ENCODE results near the gene TMEM131. TPM values are rescaled to one million over a fixed set of nuclear protein-coding genes. Genes with fewer than 3 reads are reported as not detected.

TMEM131 gene
- total RNA-seq, 1 experiment from 2014 or later, result 21.9 TPM

DNA sequence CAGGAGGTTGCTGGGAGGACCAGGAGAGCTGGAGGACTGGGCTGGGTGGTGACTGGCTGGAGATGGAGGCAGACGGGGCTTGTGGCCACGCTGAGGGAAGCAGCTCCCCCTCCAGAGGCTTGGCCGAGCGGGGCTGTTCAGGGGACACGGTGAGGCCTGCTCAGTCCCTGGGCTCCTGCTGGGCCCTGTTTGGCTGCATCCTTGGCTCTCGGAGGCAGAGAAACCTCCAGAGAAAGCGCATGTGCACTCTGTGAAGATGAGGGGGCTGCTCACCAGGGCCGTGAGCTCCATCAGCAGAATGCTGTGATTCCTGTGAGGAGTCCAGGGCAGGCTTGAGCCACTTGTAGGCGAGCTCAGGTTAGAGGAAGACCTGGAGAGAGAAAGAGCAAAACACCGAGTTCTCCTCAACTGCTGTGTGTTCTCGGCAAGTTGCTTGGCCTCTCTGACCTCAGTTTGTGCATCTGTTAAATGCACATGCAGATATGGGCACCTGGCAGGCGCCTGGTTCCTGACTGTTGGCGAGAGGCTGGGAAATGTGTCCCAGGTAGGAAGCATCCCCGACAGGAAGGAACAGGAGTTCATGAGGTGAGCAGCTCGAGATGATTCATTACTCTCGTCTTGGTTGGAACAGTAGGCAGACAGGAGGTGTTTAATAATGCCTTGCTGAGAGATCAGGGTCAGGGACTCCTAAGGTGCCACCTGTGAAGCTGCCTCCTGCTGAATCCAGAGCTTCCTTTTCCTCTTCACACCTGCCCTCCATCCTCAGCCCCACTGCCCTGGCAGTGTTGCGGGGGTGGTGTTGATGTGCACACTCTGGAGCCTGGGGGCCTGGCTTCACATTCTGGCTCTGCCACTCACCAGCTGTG, 281.4 kb downstream of the TMEM131 start (continued):
- TF ChIP-seq, protein P1, sequence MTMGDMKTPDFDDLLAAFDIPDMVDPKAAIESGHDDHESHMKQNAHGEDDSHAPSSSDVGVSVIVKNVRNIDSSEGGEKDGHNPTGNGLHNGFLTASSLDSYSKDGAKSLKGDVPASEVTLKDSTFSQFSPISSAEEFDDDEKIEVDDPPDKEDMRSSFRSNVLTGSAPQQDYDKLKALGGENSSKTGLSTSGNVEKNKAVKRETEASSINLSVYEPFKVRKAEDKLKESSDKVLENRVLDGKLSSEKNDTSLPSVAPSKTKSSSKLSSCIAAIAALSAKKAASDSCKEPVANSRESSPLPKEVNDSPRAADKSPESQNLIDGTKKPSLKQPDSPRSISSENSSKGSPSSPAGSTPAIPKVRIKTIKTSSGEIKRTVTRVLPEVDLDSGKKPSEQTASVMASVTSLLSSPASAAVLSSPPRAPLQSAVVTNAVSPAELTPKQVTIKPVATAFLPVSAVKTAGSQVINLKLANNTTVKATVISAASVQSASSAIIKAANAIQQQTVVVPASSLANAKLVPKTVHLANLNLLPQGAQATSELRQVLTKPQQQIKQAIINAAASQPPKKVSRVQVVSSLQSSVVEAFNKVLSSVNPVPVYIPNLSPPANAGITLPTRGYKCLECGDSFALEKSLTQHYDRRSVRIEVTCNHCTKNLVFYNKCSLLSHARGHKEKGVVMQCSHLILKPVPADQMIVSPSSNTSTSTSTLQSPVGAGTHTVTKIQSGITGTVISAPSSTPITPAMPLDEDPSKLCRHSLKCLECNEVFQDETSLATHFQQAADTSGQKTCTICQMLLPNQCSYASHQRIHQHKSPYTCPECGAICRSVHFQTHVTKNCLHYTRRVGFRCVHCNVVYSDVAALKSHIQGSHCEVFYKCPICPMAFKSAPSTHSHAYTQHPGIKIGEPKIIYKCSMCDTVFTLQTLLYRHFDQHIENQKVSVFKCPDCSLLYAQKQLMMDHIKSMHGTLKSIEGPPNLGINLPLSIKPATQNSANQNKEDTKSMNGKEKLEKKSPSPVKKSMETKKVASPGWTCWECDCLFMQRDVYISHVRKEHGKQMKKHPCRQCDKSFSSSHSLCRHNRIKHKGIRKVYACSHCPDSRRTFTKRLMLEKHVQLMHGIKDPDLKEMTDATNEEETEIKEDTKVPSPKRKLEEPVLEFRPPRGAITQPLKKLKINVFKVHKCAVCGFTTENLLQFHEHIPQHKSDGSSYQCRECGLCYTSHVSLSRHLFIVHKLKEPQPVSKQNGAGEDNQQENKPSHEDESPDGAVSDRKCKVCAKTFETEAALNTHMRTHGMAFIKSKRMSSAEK (CRISPR knock-in tag; IDR thresholded peaks at IDR 0.05; ENCODE audit: borderline replicate concordance), result no peak
- no peak for TF ChIP-seq RELA (CRISPR knock-in tag; IDR thresholded peaks at IDR 0.05; ENCODE audit: borderline replicate concordance)

GRCh38 chr2:97713296-97714083, 282.3 kb downstream of the TMEM131 start, which contains the start of gene ZAP70:
TSS of gene ZAP70 (plus strand) at chr2:97713576. CDS start at chr2:97724037, 10,461 bp downstream.
- POLR2A ChIA-PET, result interaction anchor here (1.3 kb wide), 1 partner anchor 13 kb away, joined by 4 read pairs; no protein-coding TSS in a partner anchor
- CTCF ChIA-PET, result interaction anchor here (0.7 to 9.2 kb wide), 5 partner anchors 14 to 123 kb away, joined by 3 to 124 read pairs (median 5); no protein-coding TSS in a partner anchor
- TF ChIP-seq SOX15 (CRISPR knock-in tag; IDR thresholded peaks at IDR 0.05), result no peak
- TF ChIP-seq NR1H2 (CRISPR knock-in tag; IDR thresholded peaks at IDR 0.05), result no peak
- no peak for TF ChIP-seq EMX1 (CRISPR knock-in tag; IDR thresholded peaks at IDR 0.05)
- TF ChIP-seq ATF3 (CRISPR knock-in tag; conservative IDR thresholded peaks at IDR 0.05), result no peak
- no peak for TF ChIP-seq MYBL2 (CRISPR knock-in tag; IDR thresholded peaks at IDR 0.05)
- TF ChIP-seq OVOL2 (CRISPR knock-in tag; IDR thresholded peaks at IDR 0.05; ENCODE audit: borderline replicate concordance), result no peak
- TF ChIP-seq NFATC4 (CRISPR knock-in tag; IDR thresholded peaks at IDR 0.05), result no peak
- no peak for TF ChIP-seq NR3C1 (CRISPR knock-in tag; conservative IDR thresholded peaks at IDR 0.05; ENCODE audit: low read depth)
- TF ChIP-seq TP53 (CRISPR knock-in tag; IDR thresholded peaks at IDR 0.05), result no peak
- no peak for TF ChIP-seq CREM (CRISPR knock-in tag; IDR thresholded peaks at IDR 0.05)
- Mint-ChIP-seq H3K9me3 (peaks cover 3% of the 10 kb centered on the region; the same call in 1 of the 2 replicates), H3K27ac (peak within 1 kb of the TSS; percentile 36; the same call in 1 of the 2 replicates), H3K4me3 (no peak within 1 kb of the TSS), H3K4me1 (peaks cover 12% of the 10 kb centered on the region), H3K27me3 (ENCODE audit: low read depth) (peaks cover 4% of the 10 kb centered on the region), H3K36me3 (0 out of 2 replicates have a peak, but pooled peaks cover 2% of the 10 kb centered on the region)
- DNase-seq (ENCODE audit: low spot score), result no peak
- ATAC-seq, result no peak

GRCh38 chr2:97712693-97713295, 283.0 kb downstream of the TMEM131 start:
- ATAC-seq, result no peak
- H3K27me3 Mint-ChIP-seq (ENCODE audit: low read depth), result peaks cover 4% of the 10 kb centered on the region
- no peak for TF ChIP-seq EMX1 (CRISPR knock-in tag; IDR thresholded peaks at IDR 0.05)
- no peak for TF ChIP-seq CTCF (IDR thresholded peaks at IDR 0.05)
- TF ChIP-seq, protein P2, sequence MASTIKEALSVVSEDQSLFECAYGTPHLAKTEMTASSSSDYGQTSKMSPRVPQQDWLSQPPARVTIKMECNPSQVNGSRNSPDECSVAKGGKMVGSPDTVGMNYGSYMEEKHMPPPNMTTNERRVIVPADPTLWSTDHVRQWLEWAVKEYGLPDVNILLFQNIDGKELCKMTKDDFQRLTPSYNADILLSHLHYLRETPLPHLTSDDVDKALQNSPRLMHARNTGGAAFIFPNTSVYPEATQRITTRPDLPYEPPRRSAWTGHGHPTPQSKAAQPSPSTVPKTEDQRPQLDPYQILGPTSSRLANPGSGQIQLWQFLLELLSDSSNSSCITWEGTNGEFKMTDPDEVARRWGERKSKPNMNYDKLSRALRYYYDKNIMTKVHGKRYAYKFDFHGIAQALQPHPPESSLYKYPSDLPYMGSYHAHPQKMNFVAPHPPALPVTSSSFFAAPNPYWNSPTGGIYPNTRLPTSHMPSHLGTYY (CRISPR knock-in tag; IDR thresholded peaks at IDR 0.05), result no peak
- TF ChIP-seq, protein P3, sequence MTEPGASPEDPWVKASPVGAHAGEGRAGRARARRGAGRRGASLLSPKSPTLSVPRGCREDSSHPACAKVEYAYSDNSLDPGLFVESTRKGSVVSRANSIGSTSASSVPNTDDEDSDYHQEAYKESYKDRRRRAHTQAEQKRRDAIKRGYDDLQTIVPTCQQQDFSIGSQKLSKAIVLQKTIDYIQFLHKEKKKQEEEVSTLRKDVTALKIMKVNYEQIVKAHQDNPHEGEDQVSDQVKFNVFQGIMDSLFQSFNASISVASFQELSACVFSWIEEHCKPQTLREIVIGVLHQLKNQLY (CRISPR knock-in tag; IDR thresholded peaks at IDR 0.05), result no peak
- TF ChIP-seq NR1H2 (CRISPR knock-in tag; IDR thresholded peaks at IDR 0.05), result no peak
- ChIA-PET CTCF (interaction anchor here (0.7 to 9.2 kb wide), 3 partner anchors 14 to 36 kb away, joined by 3 to 124 read pairs (median 4); no protein-coding TSS in a partner anchor), POLR2A (no interaction called here)
- H3K27ac Mint-ChIP-seq, result no peak overlapping the region
- DNase-seq (ENCODE audit: low spot score), result no peak
- H3K4me1 Mint-ChIP-seq, result peaks cover 12% of the 10 kb centered on the region
- H3K9me3 Mint-ChIP-seq, result peaks cover 3% of the 10 kb centered on the region; the same call in 1 of the 2 replicates
- H3K4me3 Mint-ChIP-seq, result no peak overlapping the region
- 0 out of 2 replicates have a peak, but pooled peaks cover 2% of the 10 kb centered on the region for H3K36me3 Mint-ChIP-seq

Data from WTC11 (cell line).